NCI-H1105 (cell line): ENCODE measurements around the gene TRAK1.

ENCODE experiments used
- DNase-seq: peaks from one replicate; lab custom pipeline; 2025; lab: John Stamatoyannopoulos, UW

Gene TRAK1

DNA sequence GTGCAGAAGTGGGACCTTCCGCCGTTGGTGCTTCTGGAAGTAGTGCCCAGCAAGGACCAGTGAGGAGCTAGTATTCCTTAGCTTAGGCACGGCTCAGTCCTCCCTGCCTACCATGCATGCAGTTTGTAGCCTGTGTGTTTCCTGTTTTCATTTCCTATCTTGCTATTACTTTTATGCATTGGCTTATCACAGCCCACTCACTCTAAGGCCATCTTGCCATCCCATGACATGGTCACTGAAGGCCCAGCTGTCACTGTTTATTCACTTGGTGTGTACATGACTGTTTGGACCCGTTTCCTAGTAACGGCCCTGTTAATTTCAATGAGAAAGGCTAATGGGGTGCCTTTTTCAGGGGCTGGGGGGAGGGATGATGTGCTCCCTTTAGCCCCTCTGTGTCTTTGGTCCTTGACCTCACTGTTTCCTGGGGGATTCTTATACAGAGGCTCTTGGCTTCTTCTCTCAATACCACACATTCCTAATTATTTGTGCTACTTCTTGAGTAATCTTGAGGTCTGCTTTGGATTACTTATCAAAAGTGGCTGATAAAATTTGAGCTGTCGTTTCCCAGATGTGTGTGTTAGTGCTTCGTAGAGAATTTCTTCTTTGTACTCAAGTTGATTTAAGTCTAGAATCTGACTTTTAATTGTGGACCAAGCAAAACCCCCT, 24.5 kb upstream of the TRAK1 start:
- no peak for DNase-seq

DNA sequence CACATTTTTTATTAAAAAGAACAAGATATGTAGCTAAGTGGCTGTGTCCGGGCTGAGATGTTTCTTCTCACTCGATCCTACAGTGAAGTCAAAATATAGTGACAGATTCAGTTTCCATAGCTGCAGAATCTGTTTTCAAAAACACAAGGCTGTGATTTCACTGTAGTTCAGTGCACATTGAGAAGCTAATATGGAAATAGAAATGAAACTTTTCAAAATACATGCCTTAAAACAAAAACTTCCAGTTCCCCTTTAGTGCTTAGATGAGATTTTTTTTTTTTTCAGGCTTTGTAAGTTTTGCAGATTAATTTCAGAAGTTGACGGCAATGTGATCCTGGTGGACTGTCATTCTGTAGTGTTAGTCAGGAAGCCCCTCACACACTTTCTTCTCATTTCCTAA, 23.8 kb upstream of the TRAK1 start:
- DNase-seq, result no peak

DNA sequence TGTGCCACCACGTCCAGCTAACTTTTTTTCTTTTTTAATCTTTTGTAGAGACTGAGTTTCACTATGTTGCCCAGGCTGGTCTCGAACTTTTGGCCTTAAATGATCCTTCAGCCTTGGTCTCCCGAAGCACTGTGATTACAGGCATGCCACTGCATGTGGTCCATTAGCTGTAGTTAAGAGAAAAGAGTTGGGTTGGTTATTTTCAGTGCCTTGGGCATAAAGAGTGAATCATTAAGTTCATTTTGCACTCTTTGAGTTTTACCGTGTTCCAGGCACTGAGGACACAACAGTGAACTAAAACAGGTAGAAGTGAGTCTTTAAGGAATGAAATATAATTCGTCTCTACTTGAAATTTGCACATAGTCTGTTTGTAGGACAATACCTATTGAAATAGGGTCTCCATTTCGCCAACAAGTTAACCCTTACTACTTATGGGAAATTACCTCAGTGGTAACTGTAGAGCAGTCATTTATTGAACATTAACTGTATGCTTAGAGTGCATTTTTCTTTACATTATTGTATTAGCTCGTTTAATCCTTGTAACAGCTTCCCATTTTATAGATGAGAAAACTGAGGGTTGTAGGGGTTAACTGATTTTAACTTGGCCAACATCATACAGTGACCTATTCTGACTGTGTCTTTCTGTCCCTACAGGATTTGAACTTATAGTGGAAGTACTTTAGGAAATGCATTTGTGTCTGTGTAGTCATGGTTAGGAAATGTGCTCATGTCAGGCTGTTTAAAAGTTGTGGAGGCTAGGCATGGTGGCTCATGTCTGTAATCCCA, 22.7 kb upstream of the TRAK1 start:
- DNase-seq, result no peak

DNA sequence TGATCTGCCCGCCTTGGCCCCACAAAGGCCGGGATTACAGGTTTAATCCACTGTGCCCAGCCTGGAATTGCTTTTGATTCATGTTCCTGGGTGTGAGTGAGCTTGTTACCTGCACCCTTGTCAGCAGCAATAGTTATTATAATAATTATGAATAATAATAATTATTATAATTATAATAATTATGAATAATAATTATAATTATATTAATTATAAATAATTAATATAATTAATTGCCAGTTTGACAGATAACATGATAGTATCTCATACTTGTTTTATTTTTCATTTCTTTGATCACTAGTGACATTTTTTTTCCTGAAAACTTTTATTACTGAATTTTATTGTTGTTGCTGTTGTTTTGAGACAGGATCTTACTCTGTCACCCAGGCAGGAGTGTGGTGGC, 21.1 kb upstream of the TRAK1 start:
- DNase-seq, result no peak

DNA sequence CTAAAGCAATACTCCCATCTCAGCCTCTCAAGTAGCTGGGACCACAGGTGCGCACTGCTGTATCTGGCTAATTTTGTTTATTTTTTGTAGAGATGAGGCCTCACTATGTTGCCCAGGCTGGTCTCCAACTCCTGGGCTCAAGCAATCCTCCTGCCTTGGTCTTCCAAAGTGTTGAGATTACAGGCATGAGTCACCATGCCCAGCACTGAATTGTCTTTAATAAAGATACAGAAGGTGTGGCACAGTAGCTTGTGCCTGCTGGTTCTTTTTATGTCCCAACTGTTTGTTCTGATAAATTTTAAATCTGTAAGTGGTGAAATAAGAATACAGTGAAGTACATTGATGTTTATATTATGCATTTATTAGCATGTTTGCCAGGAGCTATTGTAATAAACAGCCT, 20.6 kb upstream of the TRAK1 start:
- DNase-seq, result no peak

DNA sequence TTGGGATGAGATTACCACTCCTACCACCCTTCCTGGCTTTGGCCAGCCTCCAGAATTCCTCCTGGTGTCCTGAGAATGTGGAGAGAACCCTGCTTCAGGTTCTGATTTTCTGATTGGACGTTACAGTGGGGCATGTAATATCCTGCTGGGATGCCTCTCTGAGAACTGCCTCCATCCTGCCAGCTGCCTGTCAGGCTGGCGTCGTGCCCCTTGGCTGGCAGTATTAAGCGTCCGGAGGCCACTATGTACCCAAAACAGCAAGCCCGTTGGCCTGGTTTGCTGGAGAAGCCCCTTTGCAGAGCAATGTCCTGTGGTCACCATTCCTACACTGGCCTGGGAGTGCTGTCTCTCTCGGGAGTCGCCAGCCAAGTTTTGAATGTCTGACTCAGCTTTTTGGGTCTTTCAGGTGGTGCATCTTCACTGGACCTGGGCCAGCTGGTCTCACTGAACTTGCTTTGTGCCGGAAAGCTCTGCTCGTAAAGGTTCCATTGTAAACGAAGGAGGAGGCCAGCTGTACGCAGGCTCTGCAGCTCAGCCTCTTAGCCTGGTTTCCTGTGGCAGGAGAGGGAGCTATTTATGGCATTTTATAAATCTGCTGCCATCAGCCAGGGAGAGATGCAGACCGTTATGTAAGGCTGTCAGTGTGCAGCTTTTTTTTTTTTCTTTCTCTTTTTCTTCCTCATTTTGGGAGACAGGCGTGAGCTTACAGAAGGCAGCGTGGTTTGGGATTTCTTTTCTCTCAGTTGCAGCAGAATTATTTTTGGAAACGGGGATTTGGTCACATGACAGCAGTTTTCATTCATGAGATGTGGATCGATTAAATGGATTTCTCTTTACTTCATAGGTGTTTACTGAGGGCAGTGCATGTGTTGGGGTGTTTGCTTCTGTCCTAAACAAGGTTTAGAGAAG, 19.0 kb upstream of the TRAK1 start:
- DNase-seq, result peak; percentile 48

DNA sequence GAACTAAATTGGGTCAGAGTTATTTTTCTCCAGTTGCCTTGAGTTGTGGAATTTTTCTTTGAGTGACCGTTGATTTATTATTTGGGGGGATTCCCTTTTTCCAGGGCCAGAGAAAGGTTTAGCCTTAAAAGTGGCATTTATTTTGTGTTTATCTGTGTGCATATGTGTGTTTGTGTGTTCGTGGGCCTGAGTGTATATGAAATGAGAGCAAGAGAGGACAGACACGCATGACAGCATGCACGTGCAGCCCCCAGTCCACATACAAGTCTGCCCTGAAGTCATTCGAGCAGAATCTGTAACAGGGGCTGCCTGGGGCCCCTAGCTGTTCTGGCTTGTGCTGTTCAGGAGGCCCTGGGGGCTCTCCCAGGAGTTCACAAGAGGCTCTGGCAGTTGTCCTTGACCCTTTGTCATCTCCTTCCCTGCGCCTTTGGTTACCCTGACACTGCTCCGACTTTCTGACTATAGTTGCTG, 18.3 kb upstream of the TRAK1 start:
- no peak for DNase-seq

DNA sequence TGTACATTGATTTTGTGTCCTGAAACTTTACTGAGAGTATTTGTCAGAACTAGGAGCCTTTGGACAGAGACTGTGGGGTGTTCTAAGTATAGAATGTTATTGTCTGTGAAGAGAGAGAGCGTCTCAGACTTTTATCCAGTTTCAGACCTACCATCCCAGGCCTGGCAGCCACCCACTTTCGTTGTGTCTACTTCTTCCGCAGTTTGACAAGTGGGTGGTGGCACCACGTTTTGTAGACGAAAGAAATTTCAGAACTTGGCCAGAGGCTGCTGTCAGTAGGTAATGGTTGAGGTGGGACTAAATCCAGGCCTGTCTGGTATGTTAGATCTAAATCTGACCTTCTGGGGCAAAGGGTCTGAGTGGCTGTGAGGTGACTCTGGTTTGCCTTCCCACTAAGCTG, 13.4 kb upstream of the TRAK1 start:
- DNase-seq, result no peak

DNA sequence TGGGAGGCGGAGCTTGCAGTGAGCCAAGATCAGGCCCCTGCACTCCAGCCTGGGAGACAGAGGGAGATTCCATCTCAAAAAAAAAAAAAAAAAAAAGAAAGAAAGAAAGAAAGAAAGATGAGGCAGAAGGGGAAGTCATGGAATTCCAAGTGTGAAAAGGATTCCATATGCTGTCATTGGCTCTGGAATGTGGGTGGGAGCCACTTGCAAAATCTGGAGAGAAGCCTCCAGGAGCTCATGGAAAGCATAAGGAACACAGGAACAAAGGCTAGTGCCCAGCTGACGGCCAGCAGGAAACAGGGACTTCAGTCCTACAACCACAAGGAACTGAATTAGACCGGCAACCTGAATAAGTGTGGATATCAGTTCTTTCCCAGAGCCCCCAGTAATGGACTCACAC, 12.5 kb upstream of the TRAK1 start:
- no peak for DNase-seq

DNA sequence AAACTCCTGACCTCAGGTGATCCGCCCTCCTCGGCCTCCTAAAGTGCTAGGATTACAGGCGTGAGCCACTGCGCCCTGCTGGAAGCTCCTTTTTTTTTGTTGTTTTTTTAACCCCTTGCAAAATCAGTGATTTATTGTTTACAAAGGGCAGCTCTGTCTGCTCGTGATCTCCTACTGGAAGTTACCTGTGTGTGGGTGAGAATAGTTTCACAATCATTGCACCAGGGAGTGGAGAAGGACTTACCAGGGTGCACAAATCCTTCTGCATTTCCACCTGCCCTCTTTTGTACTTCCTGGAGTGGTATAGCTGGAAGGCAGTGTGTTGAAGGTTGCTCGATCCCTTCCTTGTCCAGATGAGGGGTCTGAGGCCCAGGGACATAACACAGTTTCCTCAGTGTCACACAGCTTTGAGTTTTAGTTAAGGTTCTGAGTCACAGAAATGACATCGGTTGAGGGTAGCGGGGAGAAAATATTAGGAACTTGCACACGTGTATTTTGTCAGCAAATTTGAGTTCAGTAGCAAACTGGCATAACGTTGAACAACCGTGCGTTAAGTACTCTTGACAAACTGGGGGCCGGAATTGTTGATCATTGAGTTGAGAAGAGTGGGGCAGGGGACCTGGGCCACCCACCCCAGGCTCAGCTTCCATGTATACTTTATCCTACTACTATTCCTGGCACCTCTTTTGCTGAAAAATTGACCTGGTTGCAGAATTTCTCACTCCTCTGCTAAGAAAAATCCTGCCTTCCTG, 11.3 kb upstream of the TRAK1 start:
- DNase-seq, result no peak

DNA sequence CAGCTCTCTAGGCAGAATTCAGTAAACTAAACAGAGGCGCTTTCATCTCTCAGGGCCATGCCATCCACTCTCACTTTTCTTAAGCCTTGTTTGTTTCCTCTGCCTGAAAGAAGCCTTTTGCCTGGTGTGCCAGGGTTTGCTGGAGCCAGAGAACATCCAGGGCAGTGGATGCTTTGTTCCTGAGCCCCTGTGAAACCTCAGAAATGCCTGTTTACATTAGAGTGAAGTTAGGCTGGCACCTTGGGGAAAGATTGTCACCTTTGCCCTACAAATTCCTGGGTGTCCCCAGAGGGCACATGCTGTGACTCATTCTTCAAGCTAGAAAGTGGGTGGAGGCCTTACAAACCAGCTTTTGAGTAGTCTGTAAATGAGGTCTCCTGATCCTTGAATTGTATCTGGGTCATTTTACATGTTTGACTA, 10.7 kb upstream of the TRAK1 start:
- no peak for DNase-seq

DNA sequence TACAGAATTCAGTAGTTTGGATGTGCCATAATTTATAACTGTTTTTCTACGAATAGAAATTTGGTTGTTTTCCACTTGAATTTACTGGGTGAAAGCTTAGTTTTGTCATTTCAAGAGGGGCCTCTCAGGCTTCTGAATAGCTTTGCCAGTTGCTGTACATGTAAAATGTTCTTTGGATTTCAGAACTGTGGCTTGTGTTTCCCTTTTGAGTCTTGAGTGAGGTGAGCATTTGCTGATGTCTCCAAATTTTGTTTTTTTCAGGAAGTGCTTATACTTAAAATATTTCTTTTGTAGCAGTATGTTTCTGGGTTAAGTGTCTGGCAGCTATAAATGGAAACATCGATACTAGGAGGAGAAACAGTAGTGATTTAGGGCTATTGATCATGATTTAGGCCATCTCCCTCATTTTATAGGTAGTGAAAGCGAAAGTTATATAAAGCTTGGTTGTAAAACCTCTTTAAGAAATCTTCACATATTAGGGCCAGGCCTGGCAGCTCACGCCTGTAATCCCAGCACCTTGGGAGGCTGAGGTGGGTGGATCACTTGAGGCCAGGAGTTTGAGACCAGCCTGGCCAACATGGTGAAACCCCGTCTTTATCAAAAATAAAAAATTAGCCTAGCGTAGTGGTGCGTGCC, 9.2 kb upstream of the TRAK1 start:
- no peak for DNase-seq

DNA sequence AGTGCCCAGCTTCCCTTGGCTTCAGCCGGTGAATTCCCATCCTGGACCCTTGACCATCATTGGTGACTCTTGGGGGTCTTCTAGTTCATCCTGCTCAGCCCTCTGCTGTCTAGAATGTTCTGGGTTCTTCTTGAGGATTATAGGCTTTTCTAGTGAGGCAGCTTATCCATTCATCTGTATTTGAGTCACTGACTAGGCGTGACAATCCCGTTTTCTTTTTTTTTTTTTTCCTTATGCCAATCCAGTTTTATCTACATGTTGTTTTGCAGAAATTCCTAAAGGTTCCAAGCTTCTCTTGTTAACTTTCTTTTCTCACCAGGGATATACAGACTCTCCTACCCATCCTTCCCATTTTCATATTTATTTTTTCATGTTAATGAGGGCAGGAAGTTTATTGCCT, 6.6 kb upstream of the TRAK1 start:
- no peak for DNase-seq

DNA sequence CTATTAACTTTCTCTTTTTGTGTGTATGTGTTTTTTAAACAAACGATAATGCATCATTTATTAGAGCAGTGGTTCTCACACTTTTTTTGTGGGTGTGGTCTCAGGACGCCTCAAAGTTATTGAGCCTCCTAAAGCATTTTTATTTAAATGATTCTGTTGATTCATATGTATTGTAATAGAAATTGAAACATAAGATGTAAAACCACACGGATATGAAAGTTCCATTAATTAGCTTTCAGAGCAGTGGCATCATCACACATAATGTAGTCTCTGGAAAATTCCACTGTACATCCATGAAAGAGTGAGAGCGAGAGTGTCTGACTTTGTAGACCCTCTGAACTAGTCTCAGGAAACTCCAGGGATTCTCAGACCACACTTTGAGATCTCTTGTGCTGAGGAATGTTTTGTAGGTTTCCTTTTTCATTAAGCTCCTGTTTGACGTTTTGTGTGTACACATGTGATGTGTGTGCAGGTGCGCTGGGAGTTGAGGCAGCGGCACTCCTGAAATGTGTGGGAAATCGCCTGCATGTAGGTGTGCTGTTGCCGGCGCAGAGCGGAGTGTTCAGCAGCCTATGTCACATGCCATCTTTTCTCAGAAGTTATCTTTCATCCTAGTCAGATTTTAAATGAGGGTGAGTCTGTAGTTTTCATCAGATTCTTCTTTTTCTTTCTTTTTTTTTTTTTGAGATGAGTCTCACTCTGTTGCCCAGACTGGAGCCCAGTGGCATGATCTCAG, 5.3 kb upstream of the TRAK1 start:
- DNase-seq, result no peak

DNA sequence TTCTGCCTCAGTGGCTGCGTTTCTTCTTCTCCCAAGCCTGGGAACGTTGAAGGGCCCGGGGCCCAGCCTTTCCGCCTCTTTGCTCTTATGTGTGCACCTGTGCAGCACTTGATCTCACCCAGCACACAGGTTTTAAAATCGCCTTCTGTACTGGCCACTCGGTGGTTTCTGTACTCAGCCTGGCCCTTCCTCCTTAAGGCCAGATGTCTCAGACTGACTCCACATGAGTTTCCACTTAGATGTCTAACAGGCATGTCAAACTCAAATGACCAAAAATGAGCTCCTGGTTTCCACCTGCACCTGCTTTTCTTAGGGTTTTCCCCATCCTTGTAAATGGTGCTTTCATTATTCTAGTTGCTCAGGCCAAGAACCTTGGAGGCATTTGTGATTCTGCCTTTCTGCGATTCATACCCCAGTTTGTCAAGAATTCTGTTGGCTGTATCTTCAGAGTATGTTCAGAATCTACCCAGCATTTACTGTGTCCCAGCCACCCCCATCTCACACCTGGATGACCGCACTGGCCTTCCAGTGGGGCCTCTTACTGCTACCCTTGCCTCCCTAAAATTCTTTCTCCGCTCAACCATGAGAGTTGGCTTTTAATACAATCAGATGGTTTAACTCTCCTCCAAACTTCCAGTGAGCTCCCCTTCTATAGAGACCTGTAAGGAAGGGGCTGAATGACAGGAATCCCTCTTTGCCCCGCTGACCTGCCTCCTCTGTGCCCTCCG, 2.2 kb upstream of the TRAK1 start:
- no peak for DNase-seq

DNA sequence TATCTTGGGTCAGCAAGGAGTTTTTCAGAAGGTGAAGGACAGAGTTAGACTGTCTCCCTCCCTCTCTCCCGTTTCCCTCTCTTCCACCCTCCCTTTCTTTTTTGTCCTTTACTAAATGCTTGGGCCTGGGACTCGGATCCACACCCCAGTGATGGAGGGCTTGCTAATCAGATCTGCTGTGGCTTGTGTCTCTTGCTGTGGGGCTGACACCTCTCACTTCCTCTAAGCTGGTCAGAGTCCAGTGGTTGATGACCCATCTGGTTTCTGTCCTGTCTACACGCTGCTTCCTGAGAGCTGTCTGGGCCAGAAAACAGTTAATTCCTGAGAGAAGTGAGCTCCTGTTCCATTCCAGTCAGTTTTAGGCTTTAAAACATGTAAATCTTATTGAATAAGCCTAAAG, 849 bp downstream of the TRAK1 start:
- DNase-seq, result no peak

DNA sequence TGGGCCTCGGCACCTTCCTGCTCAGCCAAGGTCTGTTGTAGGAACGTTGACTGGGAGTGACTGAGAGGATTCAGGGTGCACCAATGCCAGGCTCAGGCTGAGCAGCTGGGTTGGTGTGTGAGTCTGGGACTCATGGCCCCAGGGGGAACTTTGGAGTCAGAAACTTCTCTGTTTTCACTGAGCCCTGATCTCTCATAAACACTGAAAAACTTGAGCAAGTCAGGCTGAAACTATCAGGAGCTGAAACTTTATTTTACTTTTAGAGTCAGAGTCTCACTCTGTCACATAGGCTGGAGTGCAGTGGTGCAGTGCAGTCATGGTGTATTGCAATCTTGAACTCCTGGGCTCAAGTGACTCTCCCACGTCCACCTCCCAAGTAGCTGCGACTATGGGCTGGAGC, 3.0 kb downstream of the TRAK1 start:
- DNase-seq, result no peak

DNA sequence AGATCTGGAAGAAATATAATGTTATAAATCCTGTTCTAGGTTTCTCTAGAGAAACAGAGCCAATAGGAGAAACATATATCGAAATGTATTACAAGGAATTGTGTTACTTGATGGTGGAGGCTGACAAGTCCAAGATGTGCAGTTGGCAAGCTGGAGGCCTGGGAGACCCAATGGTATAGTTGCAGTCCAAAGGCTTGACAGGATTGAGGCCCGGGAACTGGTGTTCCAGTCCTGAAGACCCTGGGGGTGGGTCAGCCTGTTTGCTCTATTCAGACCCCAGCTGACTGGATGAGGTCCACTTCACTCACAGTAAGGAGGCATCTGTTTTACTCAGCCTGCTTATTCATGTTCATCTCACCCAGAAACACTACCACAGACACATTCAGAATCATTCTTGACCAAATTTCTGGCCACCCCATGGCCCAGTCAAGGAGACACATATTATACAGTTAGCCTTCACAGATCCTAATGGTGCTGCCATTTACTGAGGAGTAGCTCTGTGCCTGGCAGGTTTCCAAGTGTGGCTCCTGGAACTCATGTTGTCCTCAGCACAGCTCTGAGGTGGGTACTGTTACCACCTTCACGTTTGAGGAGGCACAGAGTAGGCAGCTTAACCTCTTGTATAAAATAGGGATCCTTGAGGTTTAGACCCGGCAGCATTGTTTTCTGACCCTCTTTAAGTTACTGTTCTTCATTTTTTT, 3.7 kb downstream of the TRAK1 start:
- DNase-seq, result no peak

DNA sequence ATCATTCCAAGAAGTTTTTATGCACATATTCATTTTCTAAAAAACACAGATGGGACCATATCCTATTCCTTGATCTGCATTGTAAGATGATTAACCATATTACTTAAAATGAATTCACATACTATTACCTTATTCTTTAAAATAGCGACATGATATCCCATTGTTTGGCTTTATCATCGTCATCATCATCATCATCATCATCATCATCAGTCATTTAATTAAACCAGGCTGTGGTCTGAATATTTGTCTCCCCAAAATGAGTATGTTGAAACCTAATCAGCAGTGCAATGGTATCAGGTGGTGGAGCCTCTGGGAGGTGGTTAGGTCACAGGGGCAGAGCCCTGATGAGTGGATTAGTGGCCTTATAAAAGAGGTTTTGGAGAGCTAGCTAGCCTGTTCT, 4.4 kb downstream of the TRAK1 start:
- DNase-seq, result no peak
